Head of caudate nucleus (tissue), 42 donors: Measurements from ENCODE around the gene TCIRG1.

Experiments used
- DNase-seq, 42 donors: peaks; one replicate each; pipeline versions ENCODE4 v3.0.0 to v3.0.0-alpha.2; 2020 to 2021; ENCODE audit warnings: mixed read lengths in 7 of 42
- intact Hi-C: fragments of 100-400 bp; cut with DNase I; formaldehyde crosslinking; loops from one replicate; pipeline ENCODE4 v1.15.0; 2022

TCIRG1 gene

DNA sequence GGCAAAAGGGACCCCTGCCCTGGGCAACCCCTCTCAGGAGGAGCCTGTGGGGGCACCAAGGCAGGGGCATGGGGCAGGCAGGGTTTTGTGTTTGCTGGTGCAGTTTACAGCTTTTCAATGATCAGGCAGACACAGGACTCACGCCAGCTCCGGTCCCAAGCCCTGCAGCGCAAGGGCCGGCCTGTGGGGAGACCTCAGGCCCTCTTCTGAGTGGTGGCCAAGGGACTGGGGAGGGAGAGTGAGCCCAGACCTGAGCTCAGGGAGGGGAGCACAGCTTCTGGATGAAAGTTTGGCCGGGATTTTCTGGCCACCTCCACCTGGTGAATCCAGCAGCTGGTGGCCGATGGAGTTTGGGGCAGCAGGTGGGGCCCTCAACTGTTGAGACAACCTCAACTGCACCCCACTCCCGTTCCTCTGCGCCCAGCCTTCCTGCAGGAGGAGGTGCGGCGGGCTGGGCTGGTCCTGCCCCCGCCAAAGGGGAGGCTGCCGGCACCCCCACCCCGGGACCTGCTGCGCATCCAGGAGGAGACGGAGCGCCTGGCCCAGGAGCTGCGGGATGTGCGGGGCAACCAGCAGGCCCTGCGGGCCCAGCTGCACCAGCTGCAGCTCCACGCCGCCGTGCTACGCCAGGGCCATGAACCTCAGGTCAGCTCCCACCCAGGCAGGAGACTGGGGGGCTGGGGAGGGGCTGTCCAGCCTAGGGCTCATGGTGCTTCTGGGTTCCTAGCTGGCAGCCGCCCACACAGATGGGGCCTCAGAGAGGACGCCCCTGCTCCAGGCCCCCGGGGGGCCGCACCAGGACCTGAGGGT lies 3.6 kb downstream of the TCIRG1 start:
- intact Hi-C loops = no loop called here
- no peak for DNase-seq

DNA sequence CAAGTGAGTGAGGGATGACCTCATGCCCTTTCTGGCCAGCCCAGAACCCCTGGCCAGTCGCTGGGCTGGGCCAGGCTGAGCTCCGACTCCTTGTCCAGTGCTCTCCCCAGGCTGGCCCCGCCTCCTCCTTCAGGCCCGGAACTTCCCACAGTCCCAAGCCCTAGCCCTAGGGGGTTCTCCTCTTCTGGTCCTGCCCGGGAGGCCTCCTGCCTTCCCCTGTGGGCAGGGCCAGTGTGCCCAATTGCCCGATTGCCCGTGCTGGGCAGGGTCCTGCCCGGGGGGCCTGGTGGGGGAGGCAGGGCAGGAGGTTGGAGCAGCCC lies 4.2 kb downstream of the TCIRG1 start:
- intact Hi-C loops = no loop called here
- no peak for DNase-seq

DNA sequence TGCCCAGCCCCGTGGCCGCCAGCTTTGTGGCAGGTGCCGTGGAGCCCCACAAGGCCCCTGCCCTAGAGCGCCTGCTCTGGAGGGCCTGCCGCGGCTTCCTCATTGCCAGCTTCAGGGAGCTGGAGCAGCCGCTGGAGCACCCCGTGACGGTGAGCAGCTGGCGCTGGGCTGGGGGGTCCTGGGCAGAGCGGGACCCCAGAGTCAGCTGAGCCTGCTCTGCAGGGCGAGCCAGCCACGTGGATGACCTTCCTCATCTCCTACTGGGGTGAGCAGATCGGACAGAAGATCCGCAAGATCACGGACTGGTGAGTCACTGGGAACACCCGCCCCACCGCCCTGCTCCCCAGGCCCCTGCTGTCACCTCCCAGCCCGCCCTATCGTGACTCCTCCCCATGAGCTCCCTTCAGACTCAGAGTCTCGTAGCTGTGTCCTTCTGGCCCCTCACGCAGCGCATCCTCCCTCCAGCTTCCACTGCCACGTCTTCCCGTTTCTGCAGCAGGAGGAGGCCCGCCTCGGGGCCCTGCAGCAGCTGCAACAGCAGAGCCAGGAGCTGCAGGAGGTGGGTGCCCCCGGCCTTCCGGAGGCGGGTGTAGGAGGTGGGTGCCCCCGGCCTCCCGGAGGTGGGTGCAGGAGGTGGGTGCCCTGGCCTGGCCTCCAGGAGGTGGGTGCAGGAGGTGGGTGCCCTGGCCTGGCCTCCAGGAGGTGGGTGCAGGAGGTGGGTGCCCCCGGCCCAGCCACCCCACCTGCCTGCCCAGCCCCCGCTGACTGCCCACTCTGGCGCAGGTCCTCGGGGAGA lies 4.7 kb downstream of the TCIRG1 start:
- peak in 1 of 42 donors; percentile 25 for DNase-seq

DNA sequence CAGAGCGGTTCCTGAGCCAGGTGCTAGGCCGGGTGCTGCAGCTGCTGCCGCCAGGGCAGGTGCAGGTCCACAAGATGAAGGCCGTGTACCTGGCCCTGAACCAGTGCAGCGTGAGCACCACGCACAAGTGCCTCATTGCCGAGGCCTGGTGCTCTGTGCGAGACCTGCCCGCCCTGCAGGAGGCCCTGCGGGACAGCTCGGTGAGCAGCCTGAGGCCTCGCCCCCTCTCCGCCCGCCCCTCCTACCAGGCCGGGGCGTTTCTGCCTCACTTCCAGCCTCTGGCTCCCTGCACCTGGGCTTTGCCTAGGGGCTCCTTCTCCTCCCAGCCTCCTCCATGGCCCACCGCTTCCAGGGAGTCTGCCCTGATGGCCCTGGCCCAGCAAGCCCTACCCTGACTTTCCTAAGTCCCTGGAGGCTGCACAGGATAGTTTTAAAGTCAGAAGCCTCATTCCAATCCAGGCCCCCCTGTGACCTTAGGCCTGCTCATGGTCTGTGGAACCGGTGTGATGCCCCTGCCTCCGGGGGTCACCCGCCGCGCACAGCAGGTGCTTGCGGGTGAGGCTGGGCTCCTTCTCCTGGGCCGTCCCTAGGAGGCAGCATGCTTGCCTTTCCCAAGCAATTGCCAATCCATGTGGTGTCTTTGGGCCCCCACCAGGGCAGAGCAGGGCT lies 5.5 kb downstream of the TCIRG1 start:
- no peak for DNase-seq

More for the DNA sequence above, 4.7 kb downstream of the TCIRG1 start:
- intact Hi-C loops = no loop called here

DNA sequence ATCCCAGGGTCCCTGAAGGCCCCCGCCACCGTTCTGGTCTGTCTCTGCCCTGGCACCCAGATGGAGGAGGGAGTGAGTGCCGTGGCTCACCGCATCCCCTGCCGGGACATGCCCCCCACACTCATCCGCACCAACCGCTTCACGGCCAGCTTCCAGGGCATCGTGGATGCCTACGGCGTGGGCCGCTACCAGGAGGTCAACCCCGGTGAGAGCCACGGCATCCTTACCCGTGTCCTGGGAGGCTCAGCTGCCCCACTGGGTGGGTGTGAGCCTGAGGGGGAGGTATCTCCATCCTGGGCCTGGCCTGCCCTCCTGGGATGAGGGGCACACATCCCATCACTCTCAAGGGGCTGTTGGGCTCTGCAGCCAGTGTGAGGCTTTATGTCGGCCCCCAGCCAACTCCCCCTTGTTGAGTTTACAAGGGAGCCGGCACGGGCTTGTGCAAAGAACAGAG lies 6.1 kb downstream of the TCIRG1 start:
- intact Hi-C loops = no loop called here
- DNase-seq = no peak

More for the DNA sequence above, 5.5 kb downstream of the TCIRG1 start:
- intact Hi-C loops = no loop called here

DNA sequence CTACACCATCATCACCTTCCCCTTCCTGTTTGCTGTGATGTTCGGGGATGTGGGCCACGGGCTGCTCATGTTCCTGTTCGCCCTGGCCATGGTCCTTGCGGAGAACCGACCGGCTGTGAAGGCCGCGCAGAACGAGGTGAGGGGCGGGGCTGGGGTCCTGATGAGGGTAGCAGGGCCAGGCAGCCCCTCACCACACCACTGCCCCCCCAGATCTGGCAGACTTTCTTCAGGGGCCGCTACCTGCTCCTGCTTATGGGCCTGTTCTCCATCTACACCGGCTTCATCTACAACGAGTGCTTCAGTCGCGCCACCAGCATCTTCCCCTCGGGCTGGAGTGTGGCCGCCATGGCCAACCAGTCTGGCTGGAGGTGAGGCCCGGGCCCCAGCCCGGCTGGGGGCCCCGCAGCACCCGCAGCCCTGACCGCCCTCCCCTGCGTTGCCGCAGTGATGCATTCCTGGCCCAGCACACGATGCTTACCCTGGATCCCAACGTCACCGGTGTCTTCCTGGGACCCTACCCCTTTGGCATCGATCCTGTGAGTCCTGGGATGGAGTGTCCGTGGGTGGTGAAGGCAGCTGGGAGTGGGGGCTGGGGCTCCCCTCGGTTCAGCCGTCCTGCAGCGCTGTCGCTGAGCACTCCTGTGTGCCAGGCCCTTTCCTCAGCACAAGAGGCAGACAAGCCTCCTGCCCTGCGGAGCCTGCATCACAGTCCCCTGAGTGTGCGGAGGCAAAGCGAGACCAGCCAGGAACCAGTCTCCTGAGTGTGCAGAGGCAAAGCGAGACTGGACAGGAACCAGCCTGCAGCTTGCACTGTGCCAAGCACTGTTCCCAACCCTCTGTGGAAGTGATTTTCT lies 8.8 kb downstream of the TCIRG1 start:
- intact Hi-C loops = no loop called here
- DNase-seq = no peak

DNA sequence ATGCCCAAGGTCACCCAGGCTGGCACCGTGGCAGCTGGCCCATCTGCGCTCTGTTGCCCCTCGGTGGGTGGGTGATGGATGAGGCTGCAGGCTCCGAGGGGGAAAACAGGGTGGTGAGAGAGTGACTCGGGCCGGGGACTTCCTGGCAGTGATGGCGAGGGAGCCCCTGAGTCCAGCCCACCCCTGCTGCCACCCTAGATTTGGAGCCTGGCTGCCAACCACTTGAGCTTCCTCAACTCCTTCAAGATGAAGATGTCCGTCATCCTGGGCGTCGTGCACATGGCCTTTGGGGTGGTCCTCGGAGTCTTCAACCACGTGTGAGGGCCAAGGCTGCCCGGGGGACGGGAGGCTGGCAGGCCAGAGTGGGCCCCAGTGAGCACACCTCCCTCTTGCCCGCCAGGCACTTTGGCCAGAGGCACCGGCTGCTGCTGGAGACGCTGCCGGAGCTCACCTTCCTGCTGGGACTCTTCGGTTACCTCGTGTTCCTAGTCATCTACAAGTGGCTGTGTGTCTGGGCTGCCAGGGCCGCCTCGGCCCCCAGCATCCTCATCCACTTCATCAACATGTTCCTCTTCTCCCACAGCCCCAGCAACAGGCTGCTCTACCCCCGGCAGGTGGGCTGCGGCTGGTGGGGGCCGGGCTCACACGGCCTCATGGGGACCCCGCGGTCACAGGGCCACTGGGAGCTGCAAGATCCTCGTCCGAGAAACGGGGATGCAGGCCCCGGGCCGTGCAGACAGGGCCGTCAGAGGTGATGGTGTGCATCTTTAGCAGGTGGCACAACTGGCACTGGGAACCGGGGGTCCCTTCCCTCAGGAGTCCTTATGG lies 10.1 kb downstream of the TCIRG1 start:
- no peak for DNase-seq
- intact Hi-C loops = no loop called here

DNA sequence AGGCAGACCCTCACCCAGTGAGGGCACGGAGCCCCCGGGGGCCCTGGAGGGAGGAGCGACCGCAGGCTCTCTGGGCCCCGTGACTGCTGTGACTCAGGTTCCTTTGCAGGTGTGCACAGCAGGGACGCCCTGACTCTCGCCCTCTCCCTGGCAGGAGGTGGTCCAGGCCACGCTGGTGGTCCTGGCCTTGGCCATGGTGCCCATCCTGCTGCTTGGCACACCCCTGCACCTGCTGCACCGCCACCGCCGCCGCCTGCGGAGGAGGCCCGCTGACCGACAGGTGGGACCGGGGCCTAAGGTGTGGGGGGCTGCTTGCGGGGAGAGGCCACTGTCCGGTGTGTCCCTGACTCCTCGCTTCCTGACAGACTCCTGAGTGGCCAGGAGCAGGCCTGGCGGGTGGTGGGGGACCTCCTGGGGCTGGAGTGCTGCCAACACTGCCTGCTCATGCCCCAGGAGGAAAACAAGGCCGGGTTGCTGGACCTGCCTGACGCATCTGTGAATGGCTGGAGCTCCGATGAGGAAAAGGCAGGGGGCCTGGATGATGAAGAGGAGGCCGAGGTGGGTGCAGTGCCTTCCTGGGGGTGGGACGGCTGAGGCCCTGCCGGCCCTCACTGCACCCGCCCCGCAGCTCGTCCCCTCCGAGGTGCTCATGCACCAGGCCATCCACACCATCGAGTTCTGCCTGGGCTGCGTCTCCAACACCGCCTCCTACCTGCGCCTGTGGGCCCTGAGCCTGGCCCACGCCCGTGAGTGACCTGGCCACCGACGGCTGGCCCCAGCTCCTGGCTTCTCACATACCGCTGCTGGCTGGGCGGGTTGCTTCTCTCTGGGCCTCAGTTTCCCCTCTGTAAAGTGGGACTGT lies 10.9 kb downstream of the TCIRG1 start:
- intact Hi-C loops = no loop called here

DNA sequence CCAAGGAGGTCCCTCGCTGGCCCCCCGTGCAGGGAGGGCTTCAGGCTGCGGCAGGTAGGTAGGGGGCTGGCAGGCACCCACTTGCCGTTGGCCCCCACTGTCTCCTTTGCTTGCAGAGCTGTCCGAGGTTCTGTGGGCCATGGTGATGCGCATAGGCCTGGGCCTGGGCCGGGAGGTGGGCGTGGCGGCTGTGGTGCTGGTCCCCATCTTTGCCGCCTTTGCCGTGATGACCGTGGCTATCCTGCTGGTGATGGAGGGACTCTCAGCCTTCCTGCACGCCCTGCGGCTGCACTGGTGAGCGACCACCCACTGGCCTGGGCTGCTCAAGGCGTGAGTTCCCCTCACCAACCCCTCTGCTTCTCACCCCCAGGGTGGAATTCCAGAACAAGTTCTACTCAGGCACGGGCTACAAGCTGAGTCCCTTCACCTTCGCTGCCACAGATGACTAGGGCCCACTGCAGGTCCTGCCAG lies 11.6 kb downstream of the TCIRG1 start:
- DNase-seq = no peak
- intact Hi-C loops = no loop called here

More for the DNA sequence above, 10.9 kb downstream of the TCIRG1 start:
- no peak for DNase-seq

DNA sequence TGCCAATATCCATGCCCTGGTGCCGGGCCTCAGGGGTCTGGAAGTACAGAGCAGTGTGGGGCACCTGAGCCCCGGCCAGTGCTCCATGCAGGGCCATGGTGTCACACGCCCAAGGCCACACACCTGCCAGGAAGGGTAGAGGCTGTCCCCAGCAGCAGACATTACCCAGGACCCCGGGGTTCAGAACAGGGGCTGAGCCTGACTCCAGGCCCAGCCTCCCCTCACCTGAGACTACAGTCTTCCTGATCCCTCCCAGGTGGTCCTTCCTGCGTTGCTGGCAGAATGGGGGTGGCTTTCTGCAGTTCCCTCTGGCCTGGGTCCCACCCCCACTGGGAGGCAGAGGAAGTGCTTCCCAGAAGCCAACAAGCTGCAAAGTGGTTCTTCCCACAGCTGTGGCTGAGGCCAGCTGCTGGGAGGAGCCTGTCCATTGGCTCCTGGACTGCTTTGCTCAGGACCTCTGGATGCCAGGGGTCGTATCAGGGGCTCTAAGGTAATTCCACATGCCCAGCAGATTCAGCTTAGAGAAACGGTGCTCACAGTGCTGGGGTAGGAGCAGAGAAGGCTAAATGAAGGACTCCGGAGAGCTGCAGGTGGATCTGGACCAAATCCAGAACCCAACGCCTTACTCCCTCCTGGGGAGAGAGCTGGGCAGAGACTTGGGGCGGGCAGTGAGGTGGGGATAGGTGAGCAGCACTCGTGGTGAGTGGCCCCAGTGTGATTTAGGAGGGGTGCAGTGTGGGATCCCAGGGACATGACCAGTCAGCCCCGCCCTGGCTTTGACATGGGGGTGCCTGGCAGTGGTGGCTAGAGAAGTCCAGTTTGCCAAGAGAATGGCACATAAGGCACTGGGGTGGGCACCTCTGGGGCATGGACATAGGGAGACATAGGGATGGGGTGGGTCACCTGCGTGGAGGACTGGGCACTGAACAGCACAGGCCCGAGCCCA lies 12.6 kb downstream of the TCIRG1 start:
- intact Hi-C loops = no loop called here
- DNase-seq = no peak

DNA sequence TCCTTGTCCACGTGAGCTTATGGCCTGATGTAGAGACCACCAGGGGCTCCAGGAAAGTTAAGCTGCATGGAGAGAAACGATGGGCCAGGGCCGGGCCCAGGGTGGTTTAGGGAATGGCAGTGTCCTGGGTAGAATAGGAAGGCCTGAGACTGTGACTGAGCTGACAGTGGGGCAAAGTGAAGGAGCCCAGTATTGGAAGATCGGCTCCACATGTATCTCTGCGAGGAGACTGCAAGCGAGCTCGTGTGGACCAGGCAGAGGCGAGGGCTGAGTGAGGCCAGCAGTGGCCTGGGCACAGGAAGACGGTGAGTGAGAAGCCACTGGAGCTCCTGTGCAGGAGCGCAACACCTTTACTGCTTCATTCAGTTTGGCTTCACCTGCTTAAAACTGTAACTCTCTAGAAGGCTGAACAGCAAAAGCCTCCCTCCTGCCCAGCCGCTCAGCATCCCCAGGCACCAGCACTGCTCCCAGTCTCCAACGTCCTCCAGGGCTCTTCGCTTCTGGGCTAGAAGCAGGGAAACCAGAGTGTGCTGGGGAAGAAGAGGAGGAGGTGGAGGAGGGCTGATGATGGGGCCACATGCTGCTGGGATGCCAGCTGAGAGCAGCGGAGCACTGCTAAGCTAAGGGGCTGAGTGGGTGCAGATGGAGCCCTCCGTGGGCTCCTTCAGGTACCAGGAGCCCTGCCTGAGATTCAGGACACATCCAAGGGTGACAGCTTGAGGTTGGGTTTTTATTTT lies 13.5 kb downstream of the TCIRG1 start:
- intact Hi-C loops = no loop called here
- DNase-seq = peak in 10 of 42 donors; percentile 43 to 78 (median 61)

DNA sequence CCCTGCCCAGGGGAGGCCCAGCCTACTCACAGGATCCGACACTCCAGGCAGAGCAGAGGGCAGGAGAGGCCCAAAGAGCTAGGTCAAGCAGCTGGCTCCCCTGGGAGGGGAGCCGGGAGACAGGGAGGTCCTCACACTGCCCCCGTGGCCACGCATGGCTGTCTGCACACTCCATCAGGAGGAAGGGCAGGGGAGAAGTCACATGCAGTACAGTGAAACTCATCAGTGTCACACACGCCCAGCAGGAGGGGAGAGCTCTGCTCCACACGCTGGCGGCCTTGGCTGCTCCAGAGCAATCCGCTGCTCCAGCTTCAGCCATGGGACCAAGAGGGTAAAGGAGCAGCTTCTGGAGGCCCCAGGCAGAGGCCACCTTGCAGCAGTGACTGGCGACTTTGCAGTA lies 14.3 kb downstream of the TCIRG1 start:
- intact Hi-C loops = no loop called here
- DNase-seq = no peak

DNA sequence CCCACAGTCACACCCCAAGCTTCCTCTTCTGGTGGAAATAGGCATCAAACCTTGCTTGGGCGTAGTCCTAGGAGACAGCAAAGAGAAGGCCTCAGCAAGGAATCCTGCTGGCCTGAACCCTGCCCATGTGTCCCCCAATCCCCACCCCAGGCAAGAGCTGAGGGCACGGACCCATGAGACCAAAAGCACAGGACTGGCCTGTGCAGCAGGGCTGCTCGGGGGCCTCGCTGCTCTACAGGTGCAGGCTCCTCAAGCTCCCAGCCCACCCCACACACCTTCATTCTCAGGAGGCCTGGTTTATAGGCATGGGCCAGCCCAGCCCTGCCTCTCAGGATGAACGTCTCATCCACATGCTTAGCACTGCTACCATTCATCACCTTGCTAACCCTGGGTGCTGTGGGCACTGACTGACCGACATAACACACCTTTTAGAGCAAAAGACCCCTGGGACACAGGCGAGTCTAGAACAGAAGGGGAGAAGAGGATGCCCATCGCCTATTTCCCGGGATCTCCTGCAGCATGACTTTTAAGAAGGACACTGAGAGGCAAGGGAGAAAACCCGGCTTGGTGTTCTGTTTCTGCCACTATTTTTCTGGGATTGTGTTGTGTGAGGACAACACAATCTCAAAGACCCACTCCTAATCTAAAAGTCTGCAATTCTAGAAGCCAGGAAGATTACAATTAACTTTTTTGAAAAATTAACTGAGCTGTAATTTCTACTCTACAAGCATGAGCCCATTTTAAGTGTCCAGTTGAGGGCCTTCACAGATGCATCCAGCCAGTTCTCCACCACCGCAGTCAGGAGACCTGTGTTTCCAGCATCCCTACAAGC lies 15.4 kb downstream of the TCIRG1 start:
- intact Hi-C loops = no loop called here
- no peak for DNase-seq
